ENCODE data around the gene G3BP2. TPM values are rescaled to one million over a fixed set of nuclear protein-coding genes. Genes with fewer than 3 reads are reported as not detected.

The G3BP2 gene
- total and polyA plus RNA-seq, 4 donors: 16.1 to 112 (median 68.8) TPM

DNA sequence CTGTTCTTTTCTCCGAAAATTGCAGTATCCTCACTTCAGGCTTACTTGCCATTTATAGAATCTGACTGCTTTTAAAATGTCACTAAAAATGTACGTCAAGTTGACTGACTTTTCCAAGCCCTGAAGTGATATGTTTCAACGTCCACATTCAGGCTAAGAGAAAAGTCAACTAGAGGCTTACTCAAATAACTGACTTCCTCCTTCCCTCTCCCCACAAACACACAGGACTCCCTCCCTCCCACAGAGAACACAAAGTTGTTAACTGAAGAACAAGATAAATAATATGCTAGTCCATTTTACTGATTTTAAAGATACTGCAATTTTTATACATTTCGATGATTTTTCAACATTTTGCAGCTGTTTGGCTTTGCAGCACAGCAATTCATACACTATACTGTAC, 29.1 kb downstream of the G3BP2 start:
- DNase-seq (peak in 1 of 3 donors; percentile 12), ATAC-seq (ENCODE audit: insufficient read depth, low FRiP score) (no peak)
- Histone ChIP-seq H3K27ac (ENCODE audit: low read depth in 1 of 2, low read length in 1 of 2) (no peak overlapping the region), H3K9me3 (ENCODE audit: control insufficient read depth in 4 of 4, insufficient read depth in 3 of 4, low read length in 3 of 4) (no peaks in the 10 kb centered on the region), H3K36me3 (ENCODE audit: control insufficient read depth in 4 of 4, insufficient read depth in 4 of 4, low read length in 4 of 4) (peaks cover 14 to 38% (median 26%) of the 10 kb centered on the region in 4 donors), H3K4me1 (ENCODE audit: control insufficient read depth in 5 of 5, insufficient read depth in 5 of 5, low read length in 5 of 5) (no peaks in the 10 kb centered on the region), H3K27me3 (ENCODE audit: control insufficient read depth in 3 of 3, insufficient read depth in 3 of 3, low read length in 2 of 3) (no peaks in the 10 kb centered on the region), H3K4me3 (no peak overlapping the region), H3K9ac (ENCODE audit: insufficient read depth in 1 of 2, low read length in 2 of 2) (no peak overlapping the region)
- TF ChIP-seq, protein P1, sequence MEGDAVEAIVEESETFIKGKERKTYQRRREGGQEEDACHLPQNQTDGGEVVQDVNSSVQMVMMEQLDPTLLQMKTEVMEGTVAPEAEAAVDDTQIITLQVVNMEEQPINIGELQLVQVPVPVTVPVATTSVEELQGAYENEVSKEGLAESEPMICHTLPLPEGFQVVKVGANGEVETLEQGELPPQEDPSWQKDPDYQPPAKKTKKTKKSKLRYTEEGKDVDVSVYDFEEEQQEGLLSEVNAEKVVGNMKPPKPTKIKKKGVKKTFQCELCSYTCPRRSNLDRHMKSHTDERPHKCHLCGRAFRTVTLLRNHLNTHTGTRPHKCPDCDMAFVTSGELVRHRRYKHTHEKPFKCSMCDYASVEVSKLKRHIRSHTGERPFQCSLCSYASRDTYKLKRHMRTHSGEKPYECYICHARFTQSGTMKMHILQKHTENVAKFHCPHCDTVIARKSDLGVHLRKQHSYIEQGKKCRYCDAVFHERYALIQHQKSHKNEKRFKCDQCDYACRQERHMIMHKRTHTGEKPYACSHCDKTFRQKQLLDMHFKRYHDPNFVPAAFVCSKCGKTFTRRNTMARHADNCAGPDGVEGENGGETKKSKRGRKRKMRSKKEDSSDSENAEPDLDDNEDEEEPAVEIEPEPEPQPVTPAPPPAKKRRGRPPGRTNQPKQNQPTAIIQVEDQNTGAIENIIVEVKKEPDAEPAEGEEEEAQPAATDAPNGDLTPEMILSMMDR (IDR thresholded peaks at IDR 0.05; ENCODE audit: control extremely low read depth, extremely low read depth): no peak
- WGBS, 2 donors: 51 to 57% methylated on average over 4 of the region's 4 CpGs

DNA sequence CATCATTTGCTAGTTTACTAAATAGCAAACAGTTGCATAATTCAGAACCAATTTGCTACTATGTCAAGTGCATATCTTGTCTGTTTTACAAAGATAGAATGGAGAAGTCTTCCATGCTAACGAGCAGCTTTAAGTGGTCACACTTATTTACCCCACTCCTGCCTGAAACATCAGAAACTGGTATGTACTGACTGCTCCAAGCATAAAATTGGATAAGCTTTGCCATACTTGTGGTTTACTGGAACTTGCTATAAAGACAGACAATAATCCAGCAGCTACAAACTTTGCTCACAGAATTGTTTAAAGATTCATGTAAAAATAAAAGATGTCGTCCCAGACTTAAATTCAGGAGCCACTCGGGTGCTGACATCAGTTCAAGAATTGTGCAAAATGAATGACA, 29.6 kb downstream of the G3BP2 start:
- H3K36me3 ChIP-seq (ENCODE audit: control insufficient read depth in 4 of 4, insufficient read depth in 4 of 4, low read length in 4 of 4): peaks cover 14 to 36% (median 26%) of the 10 kb centered on the region in 4 donors
- no peak overlapping the region for H3K4me3 ChIP-seq
- no peaks in the 10 kb centered on the region for H3K27me3 ChIP-seq (ENCODE audit: control insufficient read depth in 3 of 3, insufficient read depth in 3 of 3, low read length in 2 of 3)
- H3K9me3 ChIP-seq (ENCODE audit: control insufficient read depth in 4 of 4, insufficient read depth in 3 of 4, low read length in 3 of 4): no peaks in the 10 kb centered on the region
- no peak for DNase-seq
- TF ChIP-seq, protein P1 (IDR thresholded peaks at IDR 0.05; ENCODE audit: control extremely low read depth, extremely low read depth): no peak
- no peak for ATAC-seq (ENCODE audit: insufficient read depth, low FRiP score)
- no peaks in the 10 kb centered on the region for H3K4me1 ChIP-seq (ENCODE audit: control insufficient read depth in 5 of 5, insufficient read depth in 5 of 5, low read length in 5 of 5)
- H3K27ac ChIP-seq (ENCODE audit: low read depth in 1 of 2, low read length in 1 of 2): no peak overlapping the region
- WGBS, 2 donors: 51 to 56% methylated on average over 3 of the region's 3 CpGs
- no peak overlapping the region for H3K9ac ChIP-seq (ENCODE audit: insufficient read depth in 1 of 2, low read length in 2 of 2)

DNA sequence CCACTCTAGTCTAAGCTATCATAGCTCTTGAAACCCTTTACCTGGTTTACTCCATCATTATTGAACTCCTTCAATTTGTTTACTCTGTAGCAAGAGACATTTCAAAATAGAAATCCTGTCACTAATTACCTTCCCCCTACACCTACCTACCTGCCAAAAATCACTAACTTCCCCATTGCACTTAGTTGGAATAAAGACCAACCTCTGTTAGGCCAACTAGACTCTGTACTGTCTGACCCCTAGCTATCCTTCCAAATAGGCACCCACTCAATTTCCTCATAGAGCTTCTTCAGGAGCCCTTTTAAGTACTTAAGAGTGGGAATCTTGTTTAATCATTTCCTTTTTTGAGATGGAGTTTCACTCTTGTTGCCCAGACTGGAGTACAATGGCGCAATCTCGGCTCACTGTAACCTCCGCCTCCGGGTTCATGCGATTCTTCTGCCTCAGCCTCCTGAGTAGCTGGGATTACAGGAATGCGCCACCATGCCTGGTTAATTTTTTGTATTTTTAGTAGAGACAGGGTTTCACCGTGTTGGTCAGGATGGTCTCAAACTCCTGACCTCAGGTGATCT, 34.0 kb downstream of the G3BP2 start:
- peaks cover 4 to 8% (median 5%) of the 10 kb centered on the region in 4 donors for H3K36me3 ChIP-seq (ENCODE audit: control insufficient read depth in 4 of 4, insufficient read depth in 4 of 4, low read length in 4 of 4)
- WGBS, 2 donors: 56 to 78% methylated on average over 7 of the region's 7 CpGs
- no peak overlapping the region for H3K9ac ChIP-seq (ENCODE audit: insufficient read depth in 1 of 2, low read length in 2 of 2)
- H3K27me3 ChIP-seq (ENCODE audit: control insufficient read depth in 3 of 3, insufficient read depth in 3 of 3, low read length in 2 of 3): no peaks in the 10 kb centered on the region
- H3K4me3 ChIP-seq: no peak overlapping the region
- peak; percentile 64 for ATAC-seq (ENCODE audit: insufficient read depth, low FRiP score)
- no peaks in the 10 kb centered on the region for H3K9me3 ChIP-seq (ENCODE audit: control insufficient read depth in 4 of 4, insufficient read depth in 3 of 4, low read length in 3 of 4)
- H3K4me1 ChIP-seq (ENCODE audit: control insufficient read depth in 5 of 5, insufficient read depth in 5 of 5, low read length in 5 of 5): no peaks in the 10 kb centered on the region
- TF ChIP-seq, protein P1 (IDR thresholded peaks at IDR 0.05; ENCODE audit: control extremely low read depth, extremely low read depth): no peak
- DNase-seq: no peak
- no peak overlapping the region for H3K27ac ChIP-seq (ENCODE audit: low read depth in 1 of 2, low read length in 1 of 2)

DNA sequence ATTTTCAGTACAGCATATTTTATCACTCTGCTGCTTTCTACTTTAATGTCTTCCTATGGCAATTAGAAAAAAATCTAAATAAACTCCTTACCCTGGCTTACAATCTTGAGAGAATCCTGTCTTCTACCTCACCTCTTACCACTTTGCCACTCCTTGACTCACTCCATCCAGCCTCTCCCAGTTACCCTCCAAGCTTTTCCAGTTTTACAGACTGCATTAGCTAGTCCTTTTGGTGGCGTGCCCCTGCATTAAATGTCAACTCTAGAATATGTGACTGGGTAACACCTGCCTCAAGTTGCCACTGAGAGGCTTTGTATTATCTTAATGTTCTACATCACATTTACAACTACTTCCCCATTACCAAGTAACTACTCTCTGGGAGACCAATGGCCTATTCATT, 35.4 kb downstream of the G3BP2 start:
- TF ChIP-seq, protein P1 (IDR thresholded peaks at IDR 0.05; ENCODE audit: control extremely low read depth, extremely low read depth): no peak
- no peak overlapping the region for H3K27ac ChIP-seq (ENCODE audit: low read depth in 1 of 2, low read length in 1 of 2)
- peaks cover 0 to 4% (median under 1%) of the 10 kb centered on the region in 4 donors for H3K36me3 ChIP-seq (ENCODE audit: control insufficient read depth in 4 of 4, insufficient read depth in 4 of 4, low read length in 4 of 4)
- no peak overlapping the region for H3K4me3 ChIP-seq
- H3K9ac ChIP-seq (ENCODE audit: insufficient read depth in 1 of 2, low read length in 2 of 2): no peak overlapping the region
- DNase-seq: no peak
- H3K9me3 ChIP-seq (ENCODE audit: control insufficient read depth in 4 of 4, insufficient read depth in 3 of 4, low read length in 3 of 4): no peaks in the 10 kb centered on the region
- ATAC-seq (ENCODE audit: insufficient read depth, low FRiP score): no peak
- 96 to 97% methylated on average over 1 of the region's 1 CpG for WGBS, 2 donors
- H3K27me3 ChIP-seq (ENCODE audit: control insufficient read depth in 3 of 3, insufficient read depth in 3 of 3, low read length in 2 of 3): no peaks in the 10 kb centered on the region
- H3K4me1 ChIP-seq (ENCODE audit: control insufficient read depth in 5 of 5, insufficient read depth in 5 of 5, low read length in 5 of 5): no peaks in the 10 kb centered on the region
